Measurements from ENCODE around the gene WDR90.

WDR90 gene

GRCh38 chr16:685967-686366 is 36.8 kb downstream of the WDR90 start:
- Histone ChIP-seq H3K23ac (ENCODE audit: low read depth, low read length, poor library complexity) (no peak overlapping the region), H3K9ac (ENCODE audit: low read depth, low read length, poor library complexity) (no peak overlapping the region), H3K4me1 (ENCODE audit: control insufficient read depth in 2 of 2, insufficient read depth in 1 of 2, low read depth in 1 of 2, low read length in 2 of 2) (peaks cover 11 to 22% of the 10 kb centered on the region in 2 donors), H2BK12ac (ENCODE audit: low read length) (no peak overlapping the region), H3K14ac (ENCODE audit: low read length) (no peak overlapping the region), H3K4me2 (ENCODE audit: insufficient read depth, low read length, poor library complexity, severe bottlenecking) (no peak overlapping the region), H2AK5ac (ENCODE audit: low read depth, low read length) (peak overlapping the region; percentile 100), H4K91ac (ENCODE audit: low read depth, low read length, poor library complexity) (no peak overlapping the region), H3K18ac (ENCODE audit: low read length) (no peak overlapping the region), H3K4ac (ENCODE audit: low read length) (no peak overlapping the region), H3K9me3 (replicated peaks in 1 of 2; ENCODE audit: control insufficient read depth in 2 of 2, insufficient read depth in 1 of 2, low read depth in 1 of 2, low read length in 2 of 2) (peaks cover 0 to 3% of the 10 kb centered on the region in 2 donors), H3K4me3 (ENCODE audit: low read length in 2 of 2) (no peak overlapping the region), H3K27ac (replicated peaks; ENCODE audit: low read length) (no peak overlapping the region), H2BK5ac (ENCODE audit: low read length) (no peak overlapping the region), H3K36me3 (replicated peaks in 1 of 2; ENCODE audit: control insufficient read depth in 2 of 2, insufficient read depth in 2 of 2, low read length in 2 of 2) (peaks cover 43 to 66% of the 10 kb centered on the region in 2 donors), H2BK120ac (ENCODE audit: low read depth, low read length) (no peak overlapping the region), H2BK15ac (ENCODE audit: low read length) (no peak overlapping the region), H3K27me3 (ENCODE audit: control insufficient read depth in 3 of 3, insufficient read depth in 3 of 3, low read depth in 1 of 3, low read length in 3 of 3) (peaks cover 0 to 2% (median 0%) of the 10 kb centered on the region in 3 experiments), H3K79me1 (ENCODE audit: low read depth, low read length) (peaks cover 41% of the 10 kb centered on the region), H4K8ac (ENCODE audit: low read depth, low read length) (peak overlapping the region; percentile 65), H2AFZ (ENCODE audit: low read length) (no peak overlapping the region)
- no peak for DNase-seq (ENCODE audit: low spot score)
- no CpG with 5 or more reads among the region's 10 CpGs for WGBS, 2 donors (ENCODE audit: extremely low coverage in 2 of 2, insufficient read length in 2 of 2, insufficient replicate concordance in 1 of 2)

DNA sequence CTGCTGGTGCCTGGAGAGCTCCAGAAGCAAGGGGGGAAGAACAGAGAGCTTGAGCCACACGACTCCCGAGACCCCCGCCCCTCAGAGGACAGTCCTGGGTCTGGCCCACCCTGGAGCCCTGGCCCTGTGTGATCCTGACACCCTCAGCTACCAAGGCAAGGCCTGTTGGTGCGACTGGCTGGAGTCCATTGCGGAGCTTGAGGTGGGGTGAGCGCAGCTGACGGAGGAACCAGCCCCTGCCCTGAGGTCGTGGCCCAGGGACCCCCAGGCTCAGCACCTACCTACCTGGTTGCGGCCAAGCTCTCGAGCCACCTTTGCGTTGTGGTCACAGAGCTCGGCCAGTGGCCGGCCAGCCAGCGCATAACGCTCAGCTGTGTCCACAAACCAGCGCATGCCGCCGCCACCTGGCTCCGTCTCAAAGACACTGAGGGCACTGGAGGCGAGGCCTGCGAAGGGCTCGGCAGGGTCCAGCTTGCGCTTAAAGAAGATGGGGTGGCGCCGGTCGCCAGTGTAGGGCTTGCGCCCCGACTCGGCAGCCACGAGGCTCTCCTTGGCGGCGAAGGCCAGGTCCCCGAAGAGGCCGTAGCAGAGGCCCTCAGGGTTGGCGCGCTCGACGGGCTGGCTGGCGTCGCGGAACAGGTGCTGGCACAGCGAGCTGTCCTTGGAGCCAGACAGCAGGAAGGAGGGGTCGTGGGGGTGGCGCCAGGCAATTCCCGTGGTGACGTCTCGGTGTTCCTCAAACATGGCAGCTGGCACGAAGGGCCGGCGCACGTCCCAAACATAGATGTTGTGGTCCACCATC is 37.5 kb downstream of the WDR90 start:
- no peak for DNase-seq (ENCODE audit: low spot score)
- Histone ChIP-seq H2BK120ac (ENCODE audit: low read depth, low read length) (no peak overlapping the region), H3K4me1 (ENCODE audit: control insufficient read depth in 2 of 2, insufficient read depth in 1 of 2, low read depth in 1 of 2, low read length in 2 of 2) (peaks cover 7 to 15% of the 10 kb centered on the region in 2 donors), H2BK5ac (ENCODE audit: low read length) (peak overlapping the region; percentile 53), H3K4me2 (ENCODE audit: insufficient read depth, low read length, poor library complexity, severe bottlenecking) (no peak overlapping the region), H3K23ac (ENCODE audit: low read depth, low read length, poor library complexity) (peak overlapping the region; percentile 20), H3K14ac (ENCODE audit: low read length) (peak overlapping the region; percentile 8), H2AK5ac (ENCODE audit: low read depth, low read length) (no peak overlapping the region), H3K79me1 (ENCODE audit: low read depth, low read length) (peaks cover 37% of the 10 kb centered on the region), H2AFZ (ENCODE audit: low read length) (no peak overlapping the region), H2BK15ac (ENCODE audit: low read length) (no peak overlapping the region), H3K9me3 (replicated peaks in 1 of 2; ENCODE audit: control insufficient read depth in 2 of 2, insufficient read depth in 1 of 2, low read depth in 1 of 2, low read length in 2 of 2) (peaks cover 0 to 3% of the 10 kb centered on the region in 2 donors), H4K91ac (ENCODE audit: low read depth, low read length, poor library complexity) (no peak overlapping the region), H3K27me3 (ENCODE audit: control insufficient read depth in 3 of 3, insufficient read depth in 3 of 3, low read depth in 1 of 3, low read length in 3 of 3) (peaks cover 0 to 3% (median 0%) of the 10 kb centered on the region in 3 experiments), H4K8ac (ENCODE audit: low read depth, low read length) (no peak overlapping the region), H3K27ac (replicated peaks; ENCODE audit: low read length) (no peak overlapping the region), H3K18ac (ENCODE audit: low read length) (no peak overlapping the region), H3K4ac (ENCODE audit: low read length) (no peak overlapping the region), H3K36me3 (replicated peaks in 1 of 2; ENCODE audit: control insufficient read depth in 2 of 2, insufficient read depth in 2 of 2, low read length in 2 of 2) (peaks cover 38 to 59% of the 10 kb centered on the region in 2 donors), H3K4me3 (ENCODE audit: low read length in 2 of 2) (no peak overlapping the region), H3K9ac (ENCODE audit: low read depth, low read length, poor library complexity) (no peak overlapping the region), H2BK12ac (ENCODE audit: low read length) (no peak overlapping the region)
- no CpG with 5 or more reads among the region's 51 CpGs for WGBS, 2 donors (ENCODE audit: extremely low coverage in 2 of 2, insufficient read length in 2 of 2, insufficient replicate concordance in 1 of 2)

DNA sequence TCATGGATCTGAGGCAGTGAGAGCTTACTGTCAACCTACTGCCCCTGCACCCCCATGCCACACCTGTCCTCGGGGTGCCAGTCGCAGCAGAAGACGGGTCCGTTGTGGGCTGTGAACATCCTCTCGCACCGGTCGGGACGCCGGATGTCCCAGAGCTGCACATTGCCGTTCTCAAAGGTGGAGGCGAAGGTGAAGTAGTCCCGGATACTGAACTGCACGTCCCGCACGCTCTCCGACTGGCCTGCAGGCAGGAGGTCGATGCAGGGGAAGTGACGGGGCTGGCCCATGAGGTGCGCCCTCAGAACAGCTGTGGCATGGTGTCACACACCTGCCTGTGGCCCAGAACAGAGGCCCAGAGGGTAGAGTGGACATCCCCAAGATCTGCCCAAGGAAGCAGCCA is 38.3 kb downstream of the WDR90 start:
- Histone ChIP-seq H3K14ac (ENCODE audit: low read length) (no peak overlapping the region), H2BK5ac (ENCODE audit: low read length) (peak overlapping the region; percentile 53), H4K91ac (ENCODE audit: low read depth, low read length, poor library complexity) (no peak overlapping the region), H3K18ac (ENCODE audit: low read length) (no peak overlapping the region), H2BK12ac (ENCODE audit: low read length) (no peak overlapping the region), H3K9me3 (replicated peaks in 1 of 2; ENCODE audit: control insufficient read depth in 2 of 2, insufficient read depth in 1 of 2, low read depth in 1 of 2, low read length in 2 of 2) (peaks cover 0 to 2% of the 10 kb centered on the region in 2 donors), H3K9ac (ENCODE audit: low read depth, low read length, poor library complexity) (no peak overlapping the region), H2AK5ac (ENCODE audit: low read depth, low read length) (no peak overlapping the region), H3K27ac (replicated peaks; ENCODE audit: low read length) (no peak overlapping the region), H3K4me3 (ENCODE audit: low read length in 2 of 2) (no peak overlapping the region), H3K4ac (ENCODE audit: low read length) (no peak overlapping the region), H3K79me1 (ENCODE audit: low read depth, low read length) (peaks cover 30% of the 10 kb centered on the region), H3K23ac (ENCODE audit: low read depth, low read length, poor library complexity) (peak overlapping the region; percentile 20), H3K27me3 (ENCODE audit: control insufficient read depth in 3 of 3, insufficient read depth in 3 of 3, low read depth in 1 of 3, low read length in 3 of 3) (peaks cover 0 to 9% (median 2%) of the 10 kb centered on the region in 3 experiments), H2AFZ (ENCODE audit: low read length) (no peak overlapping the region), H3K4me2 (ENCODE audit: insufficient read depth, low read length, poor library complexity, severe bottlenecking) (no peak overlapping the region), H3K4me1 (ENCODE audit: control insufficient read depth in 2 of 2, insufficient read depth in 1 of 2, low read depth in 1 of 2, low read length in 2 of 2) (peaks cover 4 to 13% of the 10 kb centered on the region in 2 donors), H2BK15ac (ENCODE audit: low read length) (no peak overlapping the region), H2BK120ac (ENCODE audit: low read depth, low read length) (no peak overlapping the region), H3K36me3 (replicated peaks in 1 of 2; ENCODE audit: control insufficient read depth in 2 of 2, insufficient read depth in 2 of 2, low read length in 2 of 2) (peaks cover 29 to 51% of the 10 kb centered on the region in 2 donors), H4K8ac (ENCODE audit: low read depth, low read length) (no peak overlapping the region)
- DNase-seq (ENCODE audit: low spot score) = no peak
- WGBS, 2 donors (ENCODE audit: extremely low coverage in 2 of 2, insufficient read length in 2 of 2, insufficient replicate concordance in 1 of 2) = no CpG with 5 or more reads among the region's 19 CpGs

GRCh38 chr16:689175-689897 is 40.2 kb downstream of the WDR90 start:
- Histone ChIP-seq H2BK12ac (ENCODE audit: low read length) (no peak overlapping the region), H3K36me3 (replicated peaks in 1 of 2; ENCODE audit: control insufficient read depth in 2 of 2, insufficient read depth in 2 of 2, low read length in 2 of 2) (peaks cover 21 to 37% of the 10 kb centered on the region in 2 donors), H3K4me3 (ENCODE audit: low read length in 2 of 2) (peak overlapping the region; percentile 78 to 89), H3K4ac (ENCODE audit: low read length) (no peak overlapping the region), H2BK5ac (ENCODE audit: low read length) (no peak overlapping the region), H3K23ac (ENCODE audit: low read depth, low read length, poor library complexity) (peak overlapping the region; percentile 26), H4K8ac (ENCODE audit: low read depth, low read length) (peak overlapping the region; percentile 83), H3K18ac (ENCODE audit: low read length) (no peak overlapping the region), H2AK5ac (ENCODE audit: low read depth, low read length) (peak overlapping the region; percentile 33), H3K9ac (ENCODE audit: low read depth, low read length, poor library complexity) (peak overlapping the region; percentile 78), H4K91ac (ENCODE audit: low read depth, low read length, poor library complexity) (no peak overlapping the region), H3K9me3 (replicated peaks in 1 of 2; ENCODE audit: control insufficient read depth in 2 of 2, insufficient read depth in 1 of 2, low read depth in 1 of 2, low read length in 2 of 2) (peaks cover 0 to 2% of the 10 kb centered on the region in 2 donors), H3K14ac (ENCODE audit: low read length) (no peak overlapping the region), H3K4me1 (ENCODE audit: control insufficient read depth in 2 of 2, insufficient read depth in 1 of 2, low read depth in 1 of 2, low read length in 2 of 2) (peaks cover 4 to 9% of the 10 kb centered on the region in 2 donors), H2BK120ac (ENCODE audit: low read depth, low read length) (no peak overlapping the region), H2AFZ (ENCODE audit: low read length) (peak overlapping the region; percentile 92), H2BK15ac (ENCODE audit: low read length) (no peak overlapping the region), H3K27me3 (ENCODE audit: control insufficient read depth in 3 of 3, insufficient read depth in 3 of 3, low read depth in 1 of 3, low read length in 3 of 3) (peaks cover 4 to 27% (median 14%) of the 10 kb centered on the region in 3 experiments), H3K4me2 (ENCODE audit: insufficient read depth, low read length, poor library complexity, severe bottlenecking) (peak overlapping the region; percentile 82), H3K27ac (replicated peaks; ENCODE audit: low read length) (no peak overlapping the region), H3K79me1 (ENCODE audit: low read depth, low read length) (peaks cover 17% of the 10 kb centered on the region)
- DNase-seq (ENCODE audit: low spot score) = no peak
- WGBS, 2 donors (ENCODE audit: extremely low coverage in 2 of 2, insufficient read length in 2 of 2, insufficient replicate concordance in 1 of 2) = no CpG with 5 or more reads among the region's 26 CpGs
